B cell (primary cell): Measurements from ENCODE around the gene HOXD9.

Experiments used
- EZH2 ChIP-seq: IDR thresholded peaks from 2 replicates; pipeline ENCODE4 v1.6.1; 2012; ENCODE audit warnings: borderline replicate concordance, low read depth, mild to moderate bottlenecking, moderate library complexity, low read length; ENCODE audit not compliant: insufficient read depth, poor library complexity, severe bottlenecking
- TF ChIP-seq, protein P1 (sequence below): fragments of 200-600 bp; IDR thresholded peaks from one replicate; pipeline ENCODE4 v1.8.0; 2022; ENCODE audit warnings: antibody characterized with exemption, mild to moderate bottlenecking

GRCh38 chr2:176156301-176156806, 33.8 kb downstream of the HOXD9 start:
- TF ChIP-seq, protein P1, sequence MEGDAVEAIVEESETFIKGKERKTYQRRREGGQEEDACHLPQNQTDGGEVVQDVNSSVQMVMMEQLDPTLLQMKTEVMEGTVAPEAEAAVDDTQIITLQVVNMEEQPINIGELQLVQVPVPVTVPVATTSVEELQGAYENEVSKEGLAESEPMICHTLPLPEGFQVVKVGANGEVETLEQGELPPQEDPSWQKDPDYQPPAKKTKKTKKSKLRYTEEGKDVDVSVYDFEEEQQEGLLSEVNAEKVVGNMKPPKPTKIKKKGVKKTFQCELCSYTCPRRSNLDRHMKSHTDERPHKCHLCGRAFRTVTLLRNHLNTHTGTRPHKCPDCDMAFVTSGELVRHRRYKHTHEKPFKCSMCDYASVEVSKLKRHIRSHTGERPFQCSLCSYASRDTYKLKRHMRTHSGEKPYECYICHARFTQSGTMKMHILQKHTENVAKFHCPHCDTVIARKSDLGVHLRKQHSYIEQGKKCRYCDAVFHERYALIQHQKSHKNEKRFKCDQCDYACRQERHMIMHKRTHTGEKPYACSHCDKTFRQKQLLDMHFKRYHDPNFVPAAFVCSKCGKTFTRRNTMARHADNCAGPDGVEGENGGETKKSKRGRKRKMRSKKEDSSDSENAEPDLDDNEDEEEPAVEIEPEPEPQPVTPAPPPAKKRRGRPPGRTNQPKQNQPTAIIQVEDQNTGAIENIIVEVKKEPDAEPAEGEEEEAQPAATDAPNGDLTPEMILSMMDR: no peak
- no peak for TF ChIP-seq EZH2
